Head of caudate nucleus (tissue), 42 donors: ENCODE measurements around the gene SYCP2L.
"Not testable (repeated sequence)": the region's sequence is repeated elsewhere in the genome, so short reads cannot be mapped to it uniquely, and the experiment has no call there.

Source experiments
- DNase-seq, 42 donors: peaks; one replicate each; pipeline versions ENCODE4 v3.0.0 to v3.0.0-alpha.2; 2020 to 2021; ENCODE audit warnings: mixed read lengths in 7 of 42
- intact Hi-C: fragments of 100-400 bp; cut with DNase I; formaldehyde crosslinking; loops from one replicate; pipeline ENCODE4 v1.15.0; 2022

The SYCP2L gene

DNA sequence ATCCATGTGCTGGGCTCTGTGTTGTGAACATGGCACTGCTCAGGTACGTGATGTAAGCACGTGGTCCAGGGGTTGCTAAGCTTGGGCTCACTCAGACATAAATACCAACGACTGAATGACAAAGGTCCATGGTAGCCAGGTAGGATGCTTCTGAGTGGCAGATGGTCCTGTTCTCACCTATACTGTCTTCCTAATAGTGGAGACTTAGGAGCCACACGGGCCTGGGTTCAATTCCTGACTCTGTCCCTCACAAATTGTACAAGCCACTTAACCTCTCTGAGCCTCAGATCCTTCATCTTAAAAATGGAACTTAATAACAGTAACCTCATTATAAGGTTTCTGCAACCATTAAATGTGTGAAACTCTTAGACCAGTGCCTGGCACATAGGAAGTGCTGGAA, 11.8 kb upstream of the SYCP2L start:
- no peak for DNase-seq
- intact Hi-C loops: no loop called here

- no peak for DNase-seq
Observed at GRCh38 chr6:10877012-10877411, 9.8 kb upstream of the SYCP2L start.

GRCh38 chr6:10877871-10878270, 9.0 kb upstream of the SYCP2L start:
- intact Hi-C loops: no loop called here
- no peak for DNase-seq

More at GRCh38 chr6:10877012-10877411, 9.8 kb upstream of the SYCP2L start:
- intact Hi-C loops: no loop called here

DNA sequence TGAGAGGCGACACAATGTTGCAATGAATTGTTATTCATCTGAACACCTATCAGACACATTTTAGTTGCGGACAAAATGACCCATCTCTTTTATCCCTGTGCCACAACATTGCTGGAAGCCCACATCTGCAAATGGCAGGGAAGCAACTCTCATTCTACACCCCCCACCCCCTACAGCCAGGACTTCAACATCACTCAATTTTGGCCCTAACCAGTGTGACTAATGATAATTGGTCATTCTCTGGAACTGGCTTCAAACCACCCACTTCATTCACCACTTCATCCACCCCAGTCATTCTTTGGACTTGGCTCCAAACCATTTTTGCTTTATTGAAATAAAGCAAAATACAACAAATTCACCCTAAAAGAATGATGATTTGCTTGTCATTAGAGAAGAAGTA, 6.5 kb upstream of the SYCP2L start:
- DNase-seq: no peak
- intact Hi-C loops: no loop called here

GRCh38 chr6:10882253-10882630, 4.6 kb upstream of the SYCP2L start:
- DNase-seq, intact Hi-C loops: not testable (repeated sequence)

- no peak for DNase-seq
- intact Hi-C loops: no loop called here
Observed at GRCh38 chr6:10882657-10883171, 4.1 kb upstream of the SYCP2L start.

- intact Hi-C loops: no loop called here
- no peak for DNase-seq
Observed at GRCh38 chr6:10883312-10884244, 3.3 kb upstream of the SYCP2L start.

DNA sequence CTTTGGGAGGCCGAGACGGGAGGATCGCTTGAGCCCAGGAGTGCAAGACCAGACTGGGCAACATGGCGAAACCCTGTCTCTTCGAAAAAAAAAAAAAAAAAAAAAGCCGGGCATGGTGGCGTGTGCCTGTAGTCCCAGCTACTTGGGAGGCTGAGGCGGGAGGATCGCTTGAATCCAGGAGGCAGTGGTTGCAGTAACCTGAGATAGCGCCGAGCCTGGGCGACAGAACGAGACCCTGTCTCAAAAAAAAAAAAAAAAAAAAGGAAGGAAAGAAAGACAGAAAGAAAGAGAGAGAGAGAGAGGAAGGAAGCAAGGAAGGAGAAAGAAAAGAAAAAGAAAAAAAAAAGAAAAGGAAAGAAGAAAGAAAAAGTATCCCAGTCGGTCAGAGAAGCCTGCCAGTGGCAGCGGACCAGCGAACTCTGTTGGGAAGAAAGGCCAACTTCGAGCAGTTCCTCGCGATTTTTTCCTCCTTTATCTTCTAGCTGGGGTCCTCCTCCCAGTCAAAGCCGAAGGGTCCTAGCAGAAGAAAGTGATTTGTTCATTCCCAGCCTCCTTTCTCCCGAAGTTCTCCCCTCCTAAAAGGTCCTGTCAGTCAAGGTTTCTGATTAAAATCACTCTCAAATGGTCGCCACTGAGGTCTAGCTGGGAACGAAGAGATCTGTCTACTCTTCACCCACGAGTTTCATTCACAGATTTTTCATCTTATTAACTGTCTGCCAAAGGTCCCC, 2.4 kb upstream of the SYCP2L start:
- intact Hi-C loops: no loop called here

GRCh38 chr6:10886365-10886690, 524 bp upstream of the SYCP2L start:
- intact Hi-C loops, DNase-seq: not testable (repeated sequence)

More for the DNA sequence above, 2.4 kb upstream of the SYCP2L start:
- no peak for DNase-seq

DNA sequence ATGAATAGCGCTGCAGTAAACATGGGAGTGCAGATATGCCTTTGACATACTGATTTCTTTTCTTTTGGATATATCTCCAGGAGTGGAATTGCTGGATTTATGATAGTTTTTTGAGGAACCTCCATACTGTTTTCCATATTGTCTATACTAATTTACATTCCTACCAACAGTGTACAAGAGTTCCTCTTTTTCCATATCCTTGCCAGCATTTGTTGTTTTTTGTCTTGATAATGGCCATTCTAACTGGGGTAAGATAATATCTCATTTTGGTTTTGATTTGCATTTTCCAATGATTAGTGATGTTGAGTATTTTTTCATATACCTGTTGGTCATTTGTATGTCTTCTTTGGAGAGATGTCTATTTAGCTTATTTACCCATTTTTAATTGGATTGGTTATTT, 3.3 kb downstream of the SYCP2L start:
- intact Hi-C loops: no loop called here
- DNase-seq: no peak

GRCh38 chr6:10891960-10892359, 5.1 kb downstream of the SYCP2L start:
- DNase-seq: no peak
- intact Hi-C loops: no loop called here

GRCh38 chr6:10894958-10895357, 8.1 kb downstream of the SYCP2L start:
- intact Hi-C loops: no loop called here
- no peak for DNase-seq

- intact Hi-C loops: no loop called here
- no peak for DNase-seq
Observed at GRCh38 chr6:10896691-10897090, 9.8 kb downstream of the SYCP2L start.

DNA sequence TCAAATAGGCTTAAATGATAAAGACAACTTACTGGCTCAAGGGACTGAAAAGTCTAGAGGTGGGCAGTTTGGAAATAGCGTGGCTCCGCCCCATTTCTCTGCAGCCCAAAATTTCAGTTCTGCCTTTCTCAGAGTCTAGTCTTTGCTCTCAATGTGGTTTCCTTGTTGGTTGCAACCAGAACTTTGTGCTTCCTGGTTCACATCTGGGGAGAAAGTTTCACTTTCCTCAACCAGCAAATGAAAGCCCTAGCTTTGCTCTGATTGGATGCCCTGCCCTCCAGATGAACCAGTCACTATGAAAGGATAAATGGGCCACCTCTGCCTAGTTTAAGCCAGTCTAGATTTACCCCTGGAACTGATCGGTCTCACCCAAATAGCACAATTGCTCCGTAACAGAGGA, 14.9 kb downstream of the SYCP2L start:
- peak in 15 of 42 donors; percentile 8 to 52 (median 15) for DNase-seq
- intact Hi-C loops: no loop called here

- intact Hi-C loops: no loop called here
- DNase-seq: no peak
Observed at GRCh38 chr6:10904015-10904414, 17.2 kb downstream of the SYCP2L start.

- intact Hi-C loops: no loop called here
- no peak for DNase-seq
Observed at GRCh38 chr6:10908228-10908627, 21.4 kb downstream of the SYCP2L start.

DNA sequence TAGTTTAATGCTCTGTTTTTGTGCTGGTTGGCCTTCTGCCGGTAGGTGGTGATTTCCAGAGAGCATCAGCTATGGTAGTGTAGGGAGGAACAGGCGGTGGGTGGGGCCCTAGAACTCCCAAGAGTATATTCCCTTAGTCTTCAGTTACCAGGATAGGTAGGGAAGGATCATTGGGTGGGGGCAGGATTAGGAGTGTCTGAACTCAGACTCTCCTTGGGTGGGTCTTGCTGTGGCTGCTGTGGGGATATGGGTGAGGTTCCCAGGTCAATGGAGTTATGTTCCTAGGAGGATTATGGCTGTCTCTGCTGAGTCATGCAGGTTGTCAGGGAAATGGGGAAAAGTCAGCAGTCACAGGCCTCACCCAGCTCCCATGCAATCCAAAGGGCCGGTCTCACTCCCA, 32.7 kb downstream of the SYCP2L start:
- intact Hi-C loops, DNase-seq: not testable (repeated sequence)

DNA sequence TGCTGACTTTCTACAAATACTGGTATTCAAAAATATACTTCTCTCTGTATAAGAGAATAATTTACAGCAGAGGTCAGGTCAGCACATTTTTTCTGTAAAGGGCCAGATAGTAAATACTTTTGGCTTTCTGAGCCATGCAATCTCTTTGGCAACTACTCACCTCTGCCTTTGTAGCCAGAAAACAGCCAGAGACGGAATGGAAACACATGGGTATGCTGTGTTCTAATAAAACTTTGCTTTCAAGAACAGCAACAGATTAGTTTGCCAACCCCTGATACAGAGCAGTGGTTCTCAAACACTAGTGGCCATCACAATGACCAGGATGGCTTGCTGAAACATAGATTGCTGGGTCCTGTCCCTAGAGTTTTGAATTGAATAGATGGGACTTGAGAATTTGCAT, 46.3 kb downstream of the SYCP2L start:
- DNase-seq: no peak
- intact Hi-C loops: no loop called here

DNA sequence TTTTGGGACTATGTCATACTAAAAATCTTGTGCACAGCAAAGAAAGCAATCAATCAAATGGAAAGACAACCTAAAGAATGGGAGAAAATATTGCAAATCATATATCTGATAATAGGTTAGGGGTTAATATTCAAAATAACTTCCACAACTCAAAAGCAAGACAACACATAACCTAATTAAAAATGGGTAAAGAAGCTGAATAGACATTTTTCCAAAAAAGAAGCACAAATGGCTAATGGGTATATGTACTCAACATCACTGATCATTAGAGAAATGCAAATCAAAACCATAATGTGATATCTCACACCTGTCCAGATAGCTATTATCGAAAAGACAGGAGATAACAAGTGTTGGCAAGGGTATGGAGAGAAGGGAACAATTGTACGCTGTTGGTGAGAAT, 53.0 kb downstream of the SYCP2L start:
- intact Hi-C loops: no loop called here
- no peak for DNase-seq

DNA sequence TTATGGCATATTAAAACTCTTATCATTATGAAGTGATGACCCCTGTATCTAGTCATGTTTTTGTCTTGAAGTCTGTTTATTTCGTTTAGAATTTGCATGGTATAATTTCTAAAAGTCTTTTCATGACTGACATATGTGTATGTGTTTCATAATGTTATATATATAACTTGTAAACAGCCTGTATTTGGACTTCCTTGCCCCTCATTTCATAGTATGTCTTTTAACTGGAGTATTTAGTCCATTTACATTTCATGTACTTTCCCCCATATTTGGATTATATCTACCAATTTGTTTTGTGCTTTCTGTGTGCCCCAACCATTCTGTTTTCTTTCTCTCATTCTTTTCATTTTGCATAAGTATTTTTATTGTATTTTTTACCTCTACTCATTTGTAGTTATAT, 59.0 kb downstream of the SYCP2L start:
- DNase-seq: no peak
- intact Hi-C loops: no loop called here
